ENCODE measurements around the gene CORO7.
A peak's percentile ranks its signal among the peaks of the same experiment; 100 is the strongest.

The CORO7 gene

DNA sequence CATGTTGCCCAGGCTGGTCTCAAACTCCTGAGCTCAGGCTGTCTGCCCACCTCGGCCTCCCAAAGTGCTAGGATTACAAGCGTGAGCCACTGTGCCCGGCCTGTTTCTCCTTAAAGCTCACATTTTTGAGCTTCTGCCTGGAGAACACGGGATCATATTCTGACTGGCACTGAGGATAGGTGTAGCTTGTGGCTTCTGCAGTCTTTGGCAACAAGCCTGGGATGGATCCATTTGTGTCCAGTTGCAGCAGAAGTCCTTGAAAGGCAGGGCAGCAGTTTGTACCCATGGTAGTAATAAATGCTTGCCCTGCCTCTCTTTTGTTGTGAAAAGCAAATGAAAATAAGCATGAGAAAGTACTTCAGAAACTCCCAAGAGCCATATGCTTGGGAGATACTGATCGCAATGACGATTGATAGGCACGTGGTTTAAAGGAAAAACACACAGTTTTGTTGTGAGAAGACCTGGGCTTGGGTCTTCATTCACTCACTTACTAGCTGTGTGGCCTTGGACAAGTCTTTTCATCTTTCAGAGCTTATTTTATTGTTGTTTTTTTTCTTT lies 3.1 kb upstream of the CORO7 start:
- CTCF ChIA-PET: interaction anchor here (1.0 to 8.7 kb wide), 3 partner anchors 16 to 642 kb away, joined by 3 to 89 read pairs (median 3); no protein-coding TSS in a partner anchor
- POLR2A ChIA-PET: no interaction called here
- DNase-seq (ENCODE audit: extremely low spot score): no peak
- TF ChIP-seq CTCF (IDR thresholded peaks at IDR 0.05; ENCODE audit: control extremely low read depth, extremely low read depth, low read depth, missing control alignments): no peak

GRCh38 chr16:4415538-4416199 lies 727 bp downstream of the CORO7 start:
- no peak for TF ChIP-seq CTCF (IDR thresholded peaks at IDR 0.05; ENCODE audit: control extremely low read depth, extremely low read depth, low read depth, missing control alignments)
- POLR2A ChIA-PET: interaction anchor here (1.0 to 1.6 kb wide), 2 partner anchors 11 to 13 kb away, joined by 3 to 4 read pairs; no protein-coding TSS in a partner anchor
- DNase-seq (ENCODE audit: extremely low spot score): no peak
- CTCF ChIA-PET: interaction anchor here (0.9 to 8.7 kb wide), 2 partner anchors 12 to 162 kb away, joined by 3 to 89 read pairs; no protein-coding TSS in a partner anchor

DNA sequence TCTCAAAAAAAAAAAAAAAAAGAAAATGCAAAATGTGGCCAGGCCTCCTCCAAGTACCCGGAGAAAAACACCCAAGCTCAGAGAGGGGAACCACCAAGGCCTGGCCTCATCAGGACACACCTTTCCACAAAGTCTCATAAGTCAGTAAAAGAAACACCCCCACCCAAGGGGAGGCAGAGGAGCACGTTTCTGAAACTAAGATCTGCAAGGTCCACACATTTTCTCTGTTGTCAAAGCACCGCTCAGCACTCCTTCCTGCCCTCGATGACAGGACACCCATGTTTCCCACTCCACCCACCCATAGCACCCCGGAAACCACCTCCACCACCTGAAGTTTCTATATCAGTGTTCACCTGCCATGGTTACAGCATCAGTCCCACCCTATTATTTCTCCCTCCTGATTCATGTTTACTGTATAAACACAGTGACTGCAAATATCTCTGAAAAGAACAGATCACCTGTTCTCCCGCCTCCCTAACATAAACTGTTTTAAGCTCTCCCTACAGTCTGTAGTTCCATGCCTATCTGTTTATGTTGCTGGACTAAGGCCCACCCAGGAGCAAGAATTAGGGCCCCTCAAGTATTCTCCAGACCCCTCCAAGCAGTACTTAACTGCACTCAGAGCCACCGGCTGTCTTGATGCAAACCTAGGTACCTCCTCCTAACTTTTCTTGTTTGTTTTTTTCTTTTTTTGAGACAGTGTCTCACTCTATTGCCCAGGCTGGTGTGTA lies 2.0 kb downstream of the CORO7 start:
- CTCF ChIA-PET: interaction anchor here (1.4 to 8.7 kb wide), 2 partner anchors 11 to 156 kb away, joined by 3 to 89 read pairs; no protein-coding TSS in a partner anchor

DNA sequence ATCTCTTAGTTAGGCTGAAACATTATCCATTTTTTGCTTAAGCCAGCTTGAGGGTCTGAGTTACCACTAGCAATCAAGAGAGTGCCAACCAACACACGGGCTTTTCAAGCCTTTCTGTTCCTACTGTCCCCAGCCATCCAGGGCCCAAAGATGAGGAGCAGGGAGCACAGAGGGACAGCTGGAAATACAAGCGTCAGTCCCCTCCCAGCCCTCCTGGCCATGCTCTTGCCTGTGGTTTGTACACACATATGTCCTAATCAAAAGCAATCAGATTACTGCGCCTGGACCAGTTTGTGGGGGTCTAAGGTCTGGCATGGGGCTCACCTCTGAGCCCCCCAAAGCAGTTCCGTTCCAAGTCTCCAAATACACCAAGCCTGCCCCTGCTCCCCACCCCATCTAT lies 3.5 kb downstream of the CORO7 start:
- TF ChIP-seq CTCF (IDR thresholded peaks at IDR 0.05; ENCODE audit: control extremely low read depth, extremely low read depth, low read depth, missing control alignments): no peak
- CTCF ChIA-PET: interaction anchor here (2.2 to 2.9 kb wide), 2 partner anchors 9 to 11 kb away, joined by 6 to 17 read pairs; no protein-coding TSS in a partner anchor
- no peak for DNase-seq (ENCODE audit: extremely low spot score)
- POLR2A ChIA-PET: no interaction called here

More for the DNA sequence above, 2.0 kb downstream of the CORO7 start:
- DNase-seq (ENCODE audit: extremely low spot score): peak; percentile 90
- POLR2A ChIA-PET: interaction anchor here (0.5 to 0.6 kb wide), 2 partner anchors 198 to 951 kb away, joined by 3 read pairs; no protein-coding TSS in a partner anchor
- no peak for TF ChIP-seq CTCF (IDR thresholded peaks at IDR 0.05; ENCODE audit: control extremely low read depth, extremely low read depth, low read depth, missing control alignments)

- ChIA-PET POLR2A (no interaction called here), CTCF (interaction anchor here (1.8 to 2.9 kb wide), 3 partner anchors 8 to 14 kb away, joined by 5 to 17 read pairs (median 6); no protein-coding TSS in a partner anchor)
- DNase-seq (ENCODE audit: extremely low spot score): no peak
- no peak for TF ChIP-seq CTCF (IDR thresholded peaks at IDR 0.05; ENCODE audit: control extremely low read depth, extremely low read depth, low read depth, missing control alignments)
Measured at GRCh38 chr16:4412159-4412558, 4.2 kb downstream of the CORO7 start.

GRCh38 chr16:4411684-4412083 lies 4.7 kb downstream of the CORO7 start:
- DNase-seq (ENCODE audit: extremely low spot score): no peak
- POLR2A ChIA-PET: no interaction called here
- CTCF ChIA-PET: interaction anchor here (1.2 to 2.9 kb wide), 4 partner anchors 8 to 54 kb away, joined by 3 to 17 read pairs (median 6); no protein-coding TSS in a partner anchor
- no peak for TF ChIP-seq CTCF (IDR thresholded peaks at IDR 0.05; ENCODE audit: control extremely low read depth, extremely low read depth, low read depth, missing control alignments)
